Stimulated activated CD4-positive, alpha-beta T cell treated with anti-CD3 and anti-CD28 coated beads, TNF-alpha, amount 100 ng/mL, for 24 hours (primary cell): Measurements from ENCODE around the gene ALPK3.
"Not testable (repeated sequence)": the region's sequence is repeated elsewhere in the genome, so short reads cannot be mapped to it uniquely, and the experiment has no call there.

Experiments used
- DNase-seq, 3 experiments: peaks; one replicate each; pipeline ENCODE4 v3.0.0-alpha.2; 2020; ENCODE audit warnings: low read depth in 3 of 3

The ALPK3 gene

GRCh38 chr15:84873997-84874396 lies 56.8 kb downstream of the ALPK3 start:
- no peak for DNase-seq

DNA sequence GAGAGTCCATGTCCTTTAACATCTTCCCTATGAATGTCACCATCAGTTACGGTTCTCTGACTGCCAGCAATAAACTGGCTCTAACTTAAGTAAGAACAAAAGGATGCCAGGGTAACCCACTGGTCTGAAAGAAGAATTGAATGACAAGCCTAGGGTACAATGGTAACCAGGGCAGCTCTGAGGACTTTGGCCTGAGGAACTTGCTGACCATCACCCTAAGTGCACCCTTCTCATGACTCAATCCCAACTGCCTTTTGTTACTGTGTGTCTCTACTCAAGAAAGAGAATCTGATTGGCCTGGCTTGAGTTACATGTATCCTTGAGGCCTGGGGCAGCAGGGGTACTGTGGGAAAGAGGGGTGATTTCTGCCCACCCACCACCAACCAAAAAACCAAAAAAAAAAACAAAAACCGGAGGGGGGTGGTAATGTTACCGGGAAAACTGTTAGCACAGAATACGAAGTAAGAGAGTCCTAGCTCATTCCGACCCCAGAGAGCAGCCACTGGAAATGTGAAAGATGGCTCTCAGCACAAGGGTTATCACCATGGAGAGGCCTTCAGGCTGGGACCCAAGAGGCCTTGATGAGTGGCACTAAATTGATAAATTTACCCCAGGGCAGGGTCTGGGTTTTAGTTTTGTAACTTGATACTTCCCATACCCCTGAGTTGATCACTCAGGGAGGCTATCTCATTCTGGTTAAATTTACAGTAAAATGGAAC lies 58.0 kb downstream of the ALPK3 start:
- no peak for DNase-seq

DNA sequence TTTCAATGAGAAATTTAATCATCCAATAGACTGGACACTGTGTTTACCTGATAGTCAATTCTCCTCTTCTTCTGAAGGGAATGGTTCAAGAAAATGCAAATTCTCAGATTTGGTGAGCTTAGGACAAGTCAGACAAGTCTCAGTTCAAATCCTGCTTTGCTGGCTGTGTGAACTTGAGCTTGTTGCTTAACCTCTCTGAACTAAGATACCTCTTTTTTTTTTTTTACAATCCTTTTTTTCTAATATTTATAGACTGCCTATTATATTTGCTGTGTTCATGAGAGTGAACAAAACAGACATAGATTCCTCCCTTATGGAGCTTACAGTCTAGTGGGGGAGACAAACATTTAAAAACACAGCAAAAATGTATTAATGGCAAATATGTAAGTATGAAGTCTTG lies 59.1 kb downstream of the ALPK3 start:
- no peak for DNase-seq

GRCh38 chr15:84877701-84878100 lies 60.5 kb downstream of the ALPK3 start:
- not testable (repeated sequence) for DNase-seq

- peak; percentile 18 to 68 (median 20) for DNase-seq
Measured at GRCh38 chr15:84878504-84878903, 61.3 kb downstream of the ALPK3 start.

DNA sequence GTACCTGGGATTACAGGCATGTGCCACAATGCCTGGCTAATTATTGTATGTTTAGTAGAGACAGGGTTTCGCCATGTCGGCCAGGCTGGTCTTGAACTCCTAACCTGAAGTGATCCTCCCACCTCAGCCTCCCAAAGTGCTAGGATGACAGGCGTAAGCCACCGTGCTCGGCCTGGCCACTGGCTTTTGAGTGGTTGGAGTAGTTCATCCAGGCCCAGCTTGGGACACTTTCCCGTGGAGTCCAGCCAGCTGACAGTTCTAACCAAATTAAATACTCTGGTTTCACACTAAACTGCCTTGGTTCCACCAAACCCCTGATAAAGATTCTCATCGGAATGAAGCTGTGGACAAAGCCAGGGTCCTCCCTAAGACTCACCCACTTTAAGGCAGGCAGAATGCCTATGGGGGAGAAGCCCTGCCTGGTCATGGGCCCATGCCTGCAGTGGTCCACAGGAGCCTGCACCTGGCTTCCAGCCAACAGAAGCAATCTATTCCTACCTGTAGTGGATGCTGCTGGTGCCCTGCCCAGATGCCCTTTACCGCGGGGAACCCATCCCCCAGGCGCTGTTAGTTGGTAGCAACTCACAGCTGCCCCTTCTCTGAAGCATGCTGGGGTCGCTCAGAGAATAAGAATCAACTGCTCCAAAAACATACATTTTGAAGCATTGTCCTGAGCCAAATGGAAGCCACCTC lies 62.1 kb downstream of the ALPK3 start:
- no peak for DNase-seq

DNA sequence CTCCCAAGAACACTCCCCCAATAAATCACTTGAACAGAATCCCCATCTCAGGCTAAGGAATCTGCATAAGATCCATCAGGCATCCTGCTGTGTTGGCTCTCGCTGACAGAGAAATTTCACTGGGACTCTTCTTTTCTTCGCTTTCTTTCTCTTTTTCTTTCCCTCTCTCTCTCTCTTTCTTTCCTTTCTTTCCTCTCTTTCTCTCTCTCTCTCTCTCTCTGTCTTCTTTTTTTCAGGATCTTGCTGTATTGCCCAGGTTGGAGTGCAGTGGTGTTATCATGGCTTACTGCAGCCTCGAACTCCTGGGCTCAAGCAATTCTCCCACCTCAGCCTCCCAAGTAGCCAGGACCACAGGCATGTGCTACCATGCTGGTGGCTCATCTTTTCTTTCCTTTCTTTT lies 62.9 kb downstream of the ALPK3 start:
- no peak for DNase-seq

- DNase-seq = no peak
Measured at GRCh38 chr15:84880822-84881519, 63.8 kb downstream of the ALPK3 start.

GRCh38 chr15:84881520-84881830 lies 64.3 kb downstream of the ALPK3 start:
- DNase-seq = no peak

DNA sequence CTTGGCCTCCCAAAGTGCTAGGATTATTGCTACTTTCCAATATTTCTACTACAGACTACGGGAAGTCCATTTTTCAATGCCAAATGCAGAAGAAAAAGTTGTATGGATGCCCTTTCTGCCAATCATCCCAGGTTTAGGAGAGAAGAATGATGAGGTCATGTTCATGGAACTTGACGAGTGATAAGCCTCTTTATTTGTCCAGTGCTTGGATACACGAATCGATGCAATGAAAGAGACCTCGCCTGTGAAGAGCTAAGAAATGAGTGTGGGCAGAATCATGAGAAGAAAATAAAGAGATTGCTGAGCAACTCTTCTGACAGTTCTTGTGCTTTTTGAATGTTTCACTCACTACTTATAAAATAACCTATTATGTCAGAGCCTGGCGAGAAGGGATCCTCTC lies 66.3 kb downstream of the ALPK3 start:
- no peak for DNase-seq

GRCh38 chr15:84883916-84884781 lies 67.0 kb downstream of the ALPK3 start, which contains the start of gene SLC28A1:
TSS of gene SLC28A1 (plus strand) at chr15:84884662. CDS start at chr15:84887761, 3,099 bp downstream.
- DNase-seq = no peak

GRCh38 chr15:84885801-84886200 lies 68.6 kb downstream of the ALPK3 start:
- no peak for DNase-seq

- DNase-seq = no peak
Measured at GRCh38 chr15:84886211-84886983, 69.2 kb downstream of the ALPK3 start.

DNA sequence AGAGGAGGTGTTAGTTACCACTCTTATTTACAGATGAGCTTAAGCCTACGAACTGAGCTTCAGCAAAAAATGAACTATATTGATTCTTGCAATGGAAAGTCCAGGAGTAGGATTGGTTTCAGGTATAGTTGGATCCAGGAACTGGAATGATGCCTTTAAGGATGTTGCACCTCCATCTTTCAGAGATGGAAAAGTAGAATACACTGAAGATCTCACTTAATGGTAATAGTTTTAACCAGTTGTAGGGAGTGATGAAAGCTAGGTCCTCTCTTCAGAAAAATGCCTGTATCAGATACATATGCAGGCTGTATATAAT lies 69.8 kb downstream of the ALPK3 start:
- DNase-seq = no peak

DNA sequence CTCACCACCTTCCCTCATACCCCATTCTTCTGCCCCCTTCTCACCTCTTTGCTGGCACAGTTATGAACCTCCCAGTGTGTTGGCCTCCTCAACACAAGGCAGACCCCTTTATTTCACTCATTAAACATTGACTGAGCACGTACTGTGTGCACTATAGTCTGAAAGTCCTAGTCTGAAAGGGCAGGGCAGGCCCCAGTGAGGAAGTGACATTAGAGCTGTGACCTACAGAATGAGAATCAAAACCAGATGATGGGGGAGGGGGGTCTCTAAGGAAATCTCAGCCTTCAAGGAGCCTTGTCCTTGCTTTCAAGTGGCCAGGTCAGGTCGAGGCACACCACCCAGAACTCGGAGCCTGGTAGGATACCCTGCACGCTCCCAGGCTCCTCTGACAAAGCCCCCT lies 70.8 kb downstream of the ALPK3 start:
- no peak for DNase-seq

- no peak for DNase-seq
Measured at GRCh38 chr15:84888639-84889038, 71.5 kb downstream of the ALPK3 start.

DNA sequence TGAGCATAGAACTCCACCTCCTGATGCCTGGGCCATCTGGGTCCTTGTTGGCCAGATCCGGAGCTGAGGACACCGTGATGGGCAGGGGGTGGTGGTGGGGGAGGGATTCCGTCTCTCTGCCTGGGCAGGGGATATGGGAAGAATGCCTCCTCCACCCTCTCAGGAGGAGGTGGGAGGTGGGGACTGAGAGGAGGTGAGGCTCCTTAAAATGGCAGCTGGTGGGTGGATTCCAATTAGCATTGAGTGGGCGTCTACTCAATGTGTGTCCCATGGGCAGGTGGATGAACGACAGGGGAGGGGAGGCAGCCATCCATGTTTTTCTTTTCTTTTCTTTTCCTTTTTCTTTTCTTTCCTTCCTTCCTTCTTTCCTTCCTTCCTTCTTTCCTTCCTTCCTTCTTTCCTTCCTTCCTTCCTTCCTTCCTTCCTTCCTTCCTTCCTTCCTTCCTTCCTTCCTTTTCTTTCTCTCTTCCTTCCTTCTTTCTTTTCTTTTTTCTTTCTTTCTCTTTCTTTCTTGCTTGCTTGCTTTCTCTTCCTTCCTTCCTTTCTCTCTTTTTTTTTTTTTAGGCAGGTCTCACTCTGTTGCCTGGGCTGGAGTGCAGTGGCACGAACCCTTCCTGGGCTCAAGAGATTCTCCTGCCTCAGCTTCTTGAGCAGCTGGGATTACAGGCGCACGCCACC lies 72.3 kb downstream of the ALPK3 start:
- DNase-seq = no peak

GRCh38 chr15:84889991-84890669 lies 73.0 kb downstream of the ALPK3 start:
- no peak for DNase-seq

GRCh38 chr15:84890670-84891162 lies 73.6 kb downstream of the ALPK3 start:
- DNase-seq = no peak

GRCh38 chr15:84891339-84891738 lies 74.2 kb downstream of the ALPK3 start:
- no peak for DNase-seq
